ENCODE measurements around the gene BCAS3. TPM values are rescaled to one million over a fixed set of nuclear protein-coding genes. Genes with fewer than 3 reads are reported as not detected.

Gene BCAS3
- total RNA-seq, 1 donor from 2014 or later: 64.9 TPM

- Mint-ChIP-seq H3K9me3 (peaks cover 5% of the 10 kb centered on the region), H3K4me3 (peak overlapping the region; percentile 49), H3K27ac (no peak overlapping the region), H3K36me3 (no peaks in the 10 kb centered on the region), H3K4me1 (peaks cover 20% of the 10 kb centered on the region), H3K27me3 (ENCODE audit: low read depth) (no peaks in the 10 kb centered on the region)
- DNase-seq (ENCODE audit: low spot score in 2 of 2, unreplicated experiment in 2 of 2): no peak
- TF ChIP-seq CTCF (IDR thresholded peaks at IDR 0.05; ENCODE audit: unreplicated experiment): no peak
Observed at GRCh38 chr17:60675997-60676396, 1.7 kb upstream of the BCAS3 start.

GRCh38 chr17:60676758-60677307, 818 bp upstream of the BCAS3 start:
- H3K27ac Mint-ChIP-seq: peak overlapping the region; percentile 96
- peaks cover 20% of the 10 kb centered on the region for H3K4me1 Mint-ChIP-seq
- H3K4me3 Mint-ChIP-seq: peak overlapping the region; percentile 94
- peaks cover 5% of the 10 kb centered on the region for H3K9me3 Mint-ChIP-seq
- TF ChIP-seq CTCF (IDR thresholded peaks at IDR 0.05; ENCODE audit: unreplicated experiment): no peak
- DNase-seq (ENCODE audit: low spot score in 2 of 2, unreplicated experiment in 2 of 2): no peak
- no peaks in the 10 kb centered on the region for H3K36me3 Mint-ChIP-seq
- no peaks in the 10 kb centered on the region for H3K27me3 Mint-ChIP-seq (ENCODE audit: low read depth)

- DNase-seq (ENCODE audit: low spot score in 2 of 2, unreplicated experiment in 2 of 2): no peak
- no peak for TF ChIP-seq CTCF (IDR thresholded peaks at IDR 0.05; ENCODE audit: unreplicated experiment)
- no peaks in the 10 kb centered on the region for H3K27me3 Mint-ChIP-seq (ENCODE audit: low read depth)
- no peaks in the 10 kb centered on the region for H3K36me3 Mint-ChIP-seq
- peak overlapping the region; percentile 94 for H3K4me3 Mint-ChIP-seq
- H3K4me1 Mint-ChIP-seq: peaks cover 20% of the 10 kb centered on the region
- H3K27ac Mint-ChIP-seq: peak overlapping the region; percentile 96
- H3K9me3 Mint-ChIP-seq: peaks cover 5% of the 10 kb centered on the region
Observed at GRCh38 chr17:60678118-60678444, 430 bp downstream of the BCAS3 start.

GRCh38 chr17:60679287-60679686, 1.6 kb downstream of the BCAS3 start:
- Mint-ChIP-seq H3K27me3 (ENCODE audit: low read depth) (no peaks in the 10 kb centered on the region), H3K4me1 (peaks cover 20% of the 10 kb centered on the region), H3K9me3 (peaks cover 5% of the 10 kb centered on the region), H3K36me3 (no peaks in the 10 kb centered on the region), H3K27ac (no peak overlapping the region), H3K4me3 (peak overlapping the region; percentile 57)
- DNase-seq (ENCODE audit: low spot score in 2 of 2, unreplicated experiment in 2 of 2): no peak
- no peak for TF ChIP-seq CTCF (IDR thresholded peaks at IDR 0.05; ENCODE audit: unreplicated experiment)

- Mint-ChIP-seq H3K27me3 (ENCODE audit: low read depth) (no peaks in the 10 kb centered on the region), H3K4me1 (peaks cover 20% of the 10 kb centered on the region)
- no peak for TF ChIP-seq CTCF (IDR thresholded peaks at IDR 0.05; ENCODE audit: unreplicated experiment)
Observed at GRCh38 chr17:60680754-60681153, 3.1 kb downstream of the BCAS3 start.

GRCh38 chr17:60685437-60685836, 7.8 kb downstream of the BCAS3 start:
- Mint-ChIP-seq H3K27ac (no peak overlapping the region), H3K9me3 (no peaks in the 10 kb centered on the region), H3K4me1 (no peaks in the 10 kb centered on the region), H3K4me3 (no peak overlapping the region), H3K36me3 (peaks cover 24% of the 10 kb centered on the region), H3K27me3 (ENCODE audit: low read depth) (no peaks in the 10 kb centered on the region)
- no peak for DNase-seq (ENCODE audit: low spot score in 2 of 2, unreplicated experiment in 2 of 2)
- TF ChIP-seq CTCF (IDR thresholded peaks at IDR 0.05; ENCODE audit: unreplicated experiment): no peak

More at GRCh38 chr17:60680754-60681153, 3.1 kb downstream of the BCAS3 start:
- no peak overlapping the region for H3K4me3 Mint-ChIP-seq
- peaks cover 8% of the 10 kb centered on the region for H3K36me3 Mint-ChIP-seq
- no peak for DNase-seq (ENCODE audit: low spot score in 2 of 2, unreplicated experiment in 2 of 2)
- no peak overlapping the region for H3K27ac Mint-ChIP-seq
- H3K9me3 Mint-ChIP-seq: no peaks in the 10 kb centered on the region
